Measurements from ENCODE around the gene CCDC71L. TPM values are rescaled to one million over a fixed set of nuclear protein-coding genes. Genes with fewer than 3 reads are reported as not detected.

The CCDC71L gene
- total RNA-seq, 2 donors from 2014 or later = 26.1 to 26.8 TPM

GRCh38 chr7:106671160-106671559 is 10.2 kb upstream of the CCDC71L start:
- H3K4me3 Mint-ChIP-seq = no peak overlapping the region
- Histone ChIP-seq H3K27me3 (ENCODE audit: control insufficient read depth, insufficient read depth, low read length, poor library complexity, severe bottlenecking) (no peaks in the 10 kb centered on the region), H3K27ac (ENCODE audit: low read depth, low read length) (no peak overlapping the region), H3K9ac (ENCODE audit: extremely low read depth, low read length, poor library complexity, severe bottlenecking) (no peak overlapping the region), H3K4me1 (ENCODE audit: control insufficient read depth, insufficient read depth, low read length) (no peaks in the 10 kb centered on the region), H3K4me3 (ENCODE audit: low read length) (no peak overlapping the region), H3K9me3 (ENCODE audit: control insufficient read depth, low read length) (no peaks in the 10 kb centered on the region), H3K36me3 (ENCODE audit: control insufficient read depth, insufficient read depth, low read length) (no peaks in the 10 kb centered on the region)
- no peak overlapping the region for H3K27ac Mint-ChIP-seq
- H3K4me1 Mint-ChIP-seq = no peaks in the 10 kb centered on the region
- WGBS, 2 experiments (ENCODE audit: insufficient coverage in 1 of 2, insufficient read length in 1 of 2) = no CpG with 5 or more reads among the region's 1 CpG
- H3K27me3 Mint-ChIP-seq (ENCODE audit: insufficient read depth) = peaks cover 12% of the 10 kb centered on the region
- TF ChIP-seq CTCF (conservative IDR thresholded peaks at IDR 0.05) = no peak
- no peaks in the 10 kb centered on the region for H3K36me3 Mint-ChIP-seq (ENCODE audit: low read depth)
- no peak for DNase-seq
- H3K9me3 Mint-ChIP-seq = peaks cover 15% of the 10 kb centered on the region

GRCh38 chr7:106668861-106669524 is 8.0 kb upstream of the CCDC71L start:
- H3K9me3 ChIP-seq (ENCODE audit: control insufficient read depth, low read length) = no peaks in the 10 kb centered on the region
- Mint-ChIP-seq H3K4me3 (no peak overlapping the region), H3K36me3 (ENCODE audit: low read depth) (no peaks in the 10 kb centered on the region), H3K27ac (no peak overlapping the region), H3K4me1 (no peaks in the 10 kb centered on the region), H3K9me3 (peaks cover 9% of the 10 kb centered on the region), H3K27me3 (ENCODE audit: insufficient read depth) (peaks cover 9% of the 10 kb centered on the region)
- no peak for TF ChIP-seq CTCF (conservative IDR thresholded peaks at IDR 0.05)
- H3K36me3 ChIP-seq (ENCODE audit: control insufficient read depth, insufficient read depth, low read length) = no peaks in the 10 kb centered on the region
- no peak overlapping the region for H3K9ac ChIP-seq (ENCODE audit: extremely low read depth, low read length, poor library complexity, severe bottlenecking)
- no peak for DNase-seq
- no peaks in the 10 kb centered on the region for H3K27me3 ChIP-seq (ENCODE audit: control insufficient read depth, insufficient read depth, low read length, poor library complexity, severe bottlenecking)
- no peak overlapping the region for H3K4me3 ChIP-seq (ENCODE audit: low read length)
- 84 to 90% methylated on average over 3 to 6 of the region's 6 CpGs for WGBS, 2 experiments (ENCODE audit: insufficient coverage in 1 of 2, insufficient read length in 1 of 2)
- H3K27ac ChIP-seq (ENCODE audit: low read depth, low read length) = no peak overlapping the region
- no peaks in the 10 kb centered on the region for H3K4me1 ChIP-seq (ENCODE audit: control insufficient read depth, insufficient read depth, low read length)

- H3K4me3 Mint-ChIP-seq = no peak overlapping the region
These were observed 5.4 kb upstream of the CCDC71L start for GRCh38 chr7:106666353-106666752.

More at GRCh38 chr7:106666353-106666752, 5.4 kb upstream of the CCDC71L start:
- Histone ChIP-seq H3K36me3 (ENCODE audit: control insufficient read depth, insufficient read depth, low read length) (no peaks in the 10 kb centered on the region), H3K9ac (ENCODE audit: extremely low read depth, low read length, poor library complexity, severe bottlenecking) (no peak overlapping the region), H3K4me1 (ENCODE audit: control insufficient read depth, insufficient read depth, low read length) (no peaks in the 10 kb centered on the region), H3K27me3 (ENCODE audit: control insufficient read depth, insufficient read depth, low read length, poor library complexity, severe bottlenecking) (no peaks in the 10 kb centered on the region), H3K4me3 (ENCODE audit: low read length) (no peak overlapping the region), H3K9me3 (ENCODE audit: control insufficient read depth, low read length) (no peaks in the 10 kb centered on the region), H3K27ac (ENCODE audit: low read depth, low read length) (no peak overlapping the region)
- peaks cover 3% of the 10 kb centered on the region for H3K9me3 Mint-ChIP-seq
- no peaks in the 10 kb centered on the region for H3K36me3 Mint-ChIP-seq (ENCODE audit: low read depth)
- H3K27me3 Mint-ChIP-seq (ENCODE audit: insufficient read depth) = peaks cover 3% of the 10 kb centered on the region
- 93 to 95% methylated on average over 2 of the region's 2 CpGs for WGBS, 2 experiments (ENCODE audit: insufficient coverage in 1 of 2, insufficient read length in 1 of 2)
- H3K4me1 Mint-ChIP-seq = no peaks in the 10 kb centered on the region
- no peak for DNase-seq
- no peak for TF ChIP-seq CTCF (conservative IDR thresholded peaks at IDR 0.05)
- no peak overlapping the region for H3K27ac Mint-ChIP-seq

Measured in endodermal cell (in vitro differentiated cells).